Ishikawa (cell line): ENCODE data around the gene LENEP.

Experiments
- CEBPB ChIP-seq: IDR thresholded peaks from 2 replicates; pipeline ENCODE4 v1.6.1; 2012
- CREB1 ChIP-seq: IDR thresholded peaks from 2 replicates; pipeline ENCODE4 v1.6.1; 2012; ENCODE audit warnings: low read depth
- EGR1 ChIP-seq: IDR thresholded peaks from 2 replicates; pipeline ENCODE4 v1.6.1; 2012
- EP300 ChIP-seq: IDR thresholded peaks from 2 replicates; pipeline ENCODE4 v1.6.1; 2012; ENCODE audit warnings: borderline replicate concordance
- FOXM1 ChIP-seq: IDR thresholded peaks from 2 replicates; pipeline ENCODE4 v1.6.1; 2012; ENCODE audit warnings: low read depth, borderline replicate concordance
- MAX ChIP-seq: IDR thresholded peaks from 2 replicates; pipeline ENCODE4 v1.6.1; 2012
- NFIC ChIP-seq: IDR thresholded peaks from 2 replicates; pipeline ENCODE4 v1.6.1; 2012
- RAD21 ChIP-seq: IDR thresholded peaks from 2 replicates; pipeline ENCODE4 v1.6.1; 2012; ENCODE audit warnings: low read depth
- REST ChIP-seq: IDR thresholded peaks from 2 replicates; pipeline ENCODE4 v1.6.1; 2012; ENCODE audit warnings: low read depth, mild to moderate bottlenecking
- TAF1 ChIP-seq: IDR thresholded peaks from 2 replicates; pipeline ENCODE4 v1.6.1; 2012; ENCODE audit warnings: low read depth, mild to moderate bottlenecking
- TCF12 ChIP-seq: IDR thresholded peaks from 2 replicates; pipeline ENCODE4 v1.6.1; 2012; ENCODE audit warnings: low read depth
- TEAD4 ChIP-seq: IDR thresholded peaks from 2 replicates; pipeline ENCODE4 v1.6.1; 2012
- USF1 ChIP-seq: IDR thresholded peaks from 2 replicates; pipeline ENCODE4 v1.6.1; 2012
- YY1 ChIP-seq: IDR thresholded peaks from 2 replicates; pipeline ENCODE4 v1.6.1; 2012; ENCODE audit warnings: low read depth
- ZBTB7A ChIP-seq: IDR thresholded peaks from 2 replicates; pipeline ENCODE4 v1.6.1; 2012; ENCODE audit warnings: low read depth

The LENEP gene

GRCh38 chr1:154964359-154964758 is 29.0 kb upstream of the LENEP start:
- no peak for TF ChIP-seq FOXM1
- TF ChIP-seq TCF12, result no peak
- TF ChIP-seq TEAD4, result no peak
- no peak for TF ChIP-seq REST
- TF ChIP-seq TAF1, result no peak
- TF ChIP-seq MAX, result no peak
- no peak for TF ChIP-seq RAD21
- no peak for TF ChIP-seq EP300
- TF ChIP-seq YY1, result no peak
- TF ChIP-seq EGR1, result no peak
- no peak for TF ChIP-seq NFIC
- TF ChIP-seq ZBTB7A, result no peak
- TF ChIP-seq CREB1, result no peak
- no peak for TF ChIP-seq CEBPB
- no peak for TF ChIP-seq USF1

DNA sequence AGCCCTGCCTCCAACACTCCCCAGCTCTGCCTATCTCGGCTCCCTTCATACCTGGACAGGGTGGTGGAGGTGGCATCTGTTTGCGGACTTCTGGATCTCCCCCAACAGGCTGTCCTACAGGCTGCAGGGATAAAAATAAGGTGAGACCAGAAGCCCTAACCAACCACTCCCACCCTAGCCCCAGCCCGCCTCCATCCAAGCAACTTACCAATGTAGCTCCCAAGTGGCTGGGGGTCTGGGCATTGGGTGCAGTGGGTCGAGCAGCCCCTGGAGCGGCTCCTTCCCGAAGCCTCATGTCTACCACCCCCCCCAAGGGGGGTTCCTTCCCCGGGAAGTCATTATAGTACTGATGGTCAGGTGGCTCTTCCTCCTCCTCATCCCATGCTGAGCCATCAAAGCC is 27.3 kb upstream of the LENEP start:
- TF ChIP-seq REST (no peak), TCF12 (no peak), TEAD4 (no peak), RAD21 (no peak), CEBPB (no peak), ZBTB7A (no peak), EP300 (no peak), CREB1 (no peak), MAX (no peak), YY1 (no peak), FOXM1 (no peak), NFIC (no peak), TAF1 (no peak)

DNA sequence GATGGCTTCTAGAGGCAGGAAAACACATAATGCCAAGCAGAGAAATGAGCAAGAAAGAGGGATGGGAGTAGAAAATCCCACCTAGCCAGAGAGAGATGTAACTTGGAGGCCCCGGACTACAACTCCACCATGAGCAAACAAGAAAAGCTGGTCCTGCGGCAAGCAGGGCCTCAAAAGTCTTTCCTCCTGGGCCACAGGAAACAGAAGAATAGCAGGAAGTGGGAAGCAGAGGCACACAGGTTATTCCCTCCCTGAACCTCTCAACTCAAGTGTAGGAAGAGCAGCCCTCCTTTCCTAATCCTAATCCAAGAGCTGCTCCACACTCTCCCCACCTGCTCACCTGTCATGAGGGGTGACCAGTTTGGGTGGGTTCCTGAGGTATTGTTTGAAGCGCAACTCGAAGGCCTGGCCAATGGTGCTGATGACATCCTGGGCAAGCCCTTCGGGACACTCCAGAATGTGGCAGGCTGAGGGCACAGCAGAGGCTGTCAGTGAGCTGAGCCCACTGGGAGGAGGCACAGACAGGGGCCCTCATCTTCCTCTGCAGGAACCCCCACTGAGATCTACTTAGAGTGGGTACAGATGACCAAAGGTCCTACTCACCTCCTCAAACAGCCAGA is 25.9 kb upstream of the LENEP start:
- TF ChIP-seq CREB1 (no peak), USF1 (no peak), FOXM1 (no peak), MAX (no peak), EGR1 (no peak), CEBPB (no peak), ZBTB7A (no peak), TEAD4 (no peak), NFIC (no peak), YY1 (no peak), TCF12 (no peak), REST (no peak), TAF1 (no peak)

- no peak for TF ChIP-seq TCF12
- no peak for TF ChIP-seq CREB1
- TF ChIP-seq REST, result no peak
- TF ChIP-seq YY1, result no peak
- TF ChIP-seq NFIC, result no peak
- TF ChIP-seq ZBTB7A, result no peak
- no peak for TF ChIP-seq MAX
- no peak for TF ChIP-seq USF1
- no peak for TF ChIP-seq RAD21
- TF ChIP-seq FOXM1, result no peak
- TF ChIP-seq TEAD4, result no peak
Observed at GRCh38 chr1:154968731-154969130, 24.7 kb upstream of the LENEP start.
